ENCODE data around the gene ST3GAL3.

GRCh38 chr1:43914576-43915525 is 207.5 kb downstream of the ST3GAL3 start:
- TF ChIP-seq EZH2 (IDR thresholded peaks at IDR 0.05) (no peak), POLR2AphosphoS5 (IDR thresholded peaks at IDR 0.05; ENCODE audit: borderline replicate concordance, low read depth, low read length) (no peak)
